IPS-11a (cell line): ENCODE measurements around the gene SMPD3.

Experiments
- H3K4me3 ChIP-seq: one replicate; pipeline ENCODE4 v1.5.1; 2013; ENCODE audit warnings: low read depth, low read length, control low read depth

Gene SMPD3

GRCh38 chr16:68444056-68444657 is 4.2 kb downstream of the SMPD3 start:
- no peak overlapping the region for H3K4me3 ChIP-seq

- no peak overlapping the region for H3K4me3 ChIP-seq
Measured at GRCh38 chr16:68436581-68436980, 11.7 kb downstream of the SMPD3 start.

GRCh38 chr16:68434624-68435210 is 13.6 kb downstream of the SMPD3 start:
- H3K4me3 ChIP-seq, result no peak overlapping the region

GRCh38 chr16:68433316-68433715 is 15.0 kb downstream of the SMPD3 start:
- no peak overlapping the region for H3K4me3 ChIP-seq

GRCh38 chr16:68432701-68433100 is 15.6 kb downstream of the SMPD3 start:
- H3K4me3 ChIP-seq, result no peak overlapping the region

GRCh38 chr16:68429076-68429854 is 19.0 kb downstream of the SMPD3 start:
- no peak overlapping the region for H3K4me3 ChIP-seq

- no peak overlapping the region for H3K4me3 ChIP-seq
Measured at GRCh38 chr16:68427649-68428303, 20.5 kb downstream of the SMPD3 start.

GRCh38 chr16:68426347-68426652 is 22.0 kb downstream of the SMPD3 start:
- no peak overlapping the region for H3K4me3 ChIP-seq

GRCh38 chr16:68425498-68426346 is 22.6 kb downstream of the SMPD3 start:
- H3K4me3 ChIP-seq, result no peak overlapping the region

GRCh38 chr16:68423771-68424170 is 24.5 kb downstream of the SMPD3 start:
- H3K4me3 ChIP-seq, result no peak overlapping the region

- H3K4me3 ChIP-seq, result no peak overlapping the region
Measured at GRCh38 chr16:68422396-68422960, 25.8 kb downstream of the SMPD3 start.

- no peak overlapping the region for H3K4me3 ChIP-seq
Measured at GRCh38 chr16:68421076-68421475, 27.2 kb downstream of the SMPD3 start.

- H3K4me3 ChIP-seq, result no peak overlapping the region
Measured at GRCh38 chr16:68420366-68420942, 27.9 kb downstream of the SMPD3 start.

GRCh38 chr16:68417711-68418301 is 30.5 kb downstream of the SMPD3 start:
- no peak overlapping the region for H3K4me3 ChIP-seq

- no peak overlapping the region for H3K4me3 ChIP-seq
Measured at GRCh38 chr16:68416057-68417046, 32.0 kb downstream of the SMPD3 start.

GRCh38 chr16:68414581-68414980 is 33.7 kb downstream of the SMPD3 start:
- no peak overlapping the region for H3K4me3 ChIP-seq

GRCh38 chr16:68412061-68412460 is 36.2 kb downstream of the SMPD3 start:
- no peak overlapping the region for H3K4me3 ChIP-seq

GRCh38 chr16:68411086-68411485 is 37.2 kb downstream of the SMPD3 start:
- no peak overlapping the region for H3K4me3 ChIP-seq

GRCh38 chr16:68408967-68409366 is 39.3 kb downstream of the SMPD3 start:
- no peak overlapping the region for H3K4me3 ChIP-seq
